Measurements from ENCODE around the gene TJP2.
"Not testable (repeated sequence)": the region's sequence is repeated elsewhere in the genome, so short reads cannot be mapped to it uniquely, and the experiment has no call there.

Gene TJP2

GRCh38 chr9:69164573-69164972 is 9.5 kb upstream of the TJP2 start:
- DNase-seq, result not testable (repeated sequence)

GRCh38 chr9:69165581-69165980 is 8.5 kb upstream of the TJP2 start:
- no peak for DNase-seq

- peak; percentile 71 to 81 for DNase-seq
These were observed 5.3 kb upstream of the TJP2 start for GRCh38 chr9:69168709-69169217.

- no peak for DNase-seq
These were observed 3.8 kb upstream of the TJP2 start for GRCh38 chr9:69170231-69170630.

GRCh38 chr9:69171049-69171448 is 3.0 kb upstream of the TJP2 start:
- DNase-seq, result no peak

- no peak for DNase-seq
These were observed 2.6 kb upstream of the TJP2 start for GRCh38 chr9:69171517-69171916.

GRCh38 chr9:69172895-69173294 is 1.2 kb upstream of the TJP2 start:
- DNase-seq, result no peak

GRCh38 chr9:69173497-69173890 is 583 bp upstream of the TJP2 start:
- no peak for DNase-seq

- DNase-seq, result peak; percentile 65 to 74
These were observed 763 bp downstream of the TJP2 start for GRCh38 chr9:69174616-69175463.

GRCh38 chr9:69175486-69175885 is 1.4 kb downstream of the TJP2 start:
- no peak for DNase-seq

- peak; percentile 31 to 42 for DNase-seq
These were observed 2.5 kb downstream of the TJP2 start for GRCh38 chr9:69176471-69177171.

- DNase-seq, result no peak
These were observed 4.5 kb downstream of the TJP2 start for GRCh38 chr9:69178583-69179011.

GRCh38 chr9:69179037-69179436 is 5.0 kb downstream of the TJP2 start:
- DNase-seq, result no peak

- DNase-seq, result no peak
These were observed 6.1 kb downstream of the TJP2 start for GRCh38 chr9:69180200-69180599.

GRCh38 chr9:69180670-69181069 is 6.6 kb downstream of the TJP2 start:
- peak; percentile 49 to 60 for DNase-seq

- DNase-seq, result no peak
These were observed 7.9 kb downstream of the TJP2 start for GRCh38 chr9:69181908-69182353.

- DNase-seq, result no peak
These were observed 10.2 kb downstream of the TJP2 start for GRCh38 chr9:69184266-69184665.

GRCh38 chr9:69186841-69187611 is 12.9 kb downstream of the TJP2 start:
- no peak for DNase-seq

- no peak for DNase-seq
These were observed 14.9 kb downstream of the TJP2 start for GRCh38 chr9:69188975-69189374.

- no peak for DNase-seq
These were observed 16.2 kb downstream of the TJP2 start for GRCh38 chr9:69190086-69190862.

GRCh38 chr9:69190863-69191181 is 16.7 kb downstream of the TJP2 start:
- no peak for DNase-seq

GRCh38 chr9:69191231-69191630 is 17.2 kb downstream of the TJP2 start:
- DNase-seq, result no peak

- no peak for DNase-seq
These were observed 18.1 kb downstream of the TJP2 start for GRCh38 chr9:69192214-69192613.
